H9 (cell line): ENCODE results near the gene ZSWIM3. TPM values are rescaled to one million over a fixed set of nuclear protein-coding genes. Genes with fewer than 3 reads are reported as not detected.

Experiments
- DNase-seq: peaks from one replicate; pipeline ENCODE4 v3.0.0-alpha.2; 2017
- H2AFZ ChIP-seq: one replicate; pipeline ENCODE4 v1.6.1; 2013; ENCODE audit warnings: mild to moderate bottlenecking, low read length, control low read depth, moderate library complexity
- H2AK5ac ChIP-seq: 2 replicates; pipeline ENCODE4 v1.6.1; 2013; ENCODE audit warnings: low read length, control low read depth, mixed read lengths; ENCODE audit not compliant: insufficient read length
- H2BK120ac ChIP-seq: one replicate; pipeline ENCODE4 v1.6.1; 2013; ENCODE audit warnings: low read depth, mild to moderate bottlenecking, low read length, control low read depth, inconsistent platforms; ENCODE audit not compliant: poor library complexity, severe bottlenecking
- H2BK12ac ChIP-seq: 2 replicates; pipeline ENCODE4 v1.6.1; 2013; ENCODE audit warnings: low read length, control low read depth, mixed read lengths, low read depth; ENCODE audit not compliant: insufficient read length
- H2BK15ac ChIP-seq: 2 replicates; pipeline ENCODE4 v1.6.1; 2013; ENCODE audit warnings: low read depth, low read length, control low read depth
- H2BK20ac ChIP-seq: one replicate; pipeline ENCODE4 v1.6.1; 2013; ENCODE audit warnings: low read depth, mild to moderate bottlenecking, low read length, control low read depth, inconsistent platforms; ENCODE audit not compliant: poor library complexity, severe bottlenecking
- H2BK5ac ChIP-seq: 2 replicates; pipeline ENCODE4 v1.6.1; 2013; ENCODE audit warnings: low read length, control low read depth, mixed read lengths; ENCODE audit not compliant: insufficient read length
- H3K14ac ChIP-seq: 2 replicates; pipeline ENCODE4 v1.6.1; 2013; ENCODE audit warnings: low read length, control low read depth; ENCODE audit not compliant: insufficient read depth
- H3K18ac ChIP-seq: 2 replicates; pipeline ENCODE4 v1.6.1; 2013; ENCODE audit warnings: low read depth, mild to moderate bottlenecking, mixed read lengths, low read length, control low read depth; ENCODE audit not compliant: insufficient read length
- H3K23ac ChIP-seq: 2 replicates; pipeline ENCODE4 v1.6.1; 2013; ENCODE audit warnings: low read length, control low read depth, mixed read lengths, low read depth; ENCODE audit not compliant: insufficient read length
- H3K23me2 ChIP-seq: 2 replicates; pipeline ENCODE4 v1.6.1; 2013; ENCODE audit warnings: low read depth, mild to moderate bottlenecking, mixed read lengths, low read length, control low read depth; ENCODE audit not compliant: insufficient read length, poor library complexity, severe bottlenecking
- H3K27ac ChIP-seq: 2 replicates; pipeline ENCODE4 v1.5.1; 2013; ENCODE audit warnings: low read length, control low read depth, mixed read lengths, low read depth; ENCODE audit not compliant: insufficient read length
- H3K27me3 ChIP-seq: 2 replicates; pipeline ENCODE4 v1.6.1; 2013; ENCODE audit warnings: low read length, control low read depth, inconsistent platforms; ENCODE audit not compliant: insufficient read depth
- H3K4ac ChIP-seq: 2 replicates; pipeline ENCODE4 v1.6.1; 2013; ENCODE audit warnings: low read depth, mild to moderate bottlenecking, control low read depth, inconsistent platforms, low read length, moderate library complexity
- H3K4me1 ChIP-seq: 2 replicates; pipeline ENCODE4 v1.6.1; 2013; ENCODE audit warnings: low read length, control low read depth, inconsistent platforms; ENCODE audit not compliant: insufficient read depth
- H3K4me2 ChIP-seq: 2 replicates; pipeline ENCODE4 v1.6.1; 2013; ENCODE audit warnings: low read length, control low read depth, mixed read lengths; ENCODE audit not compliant: insufficient read length, insufficient read depth
- H3K56ac ChIP-seq: 2 replicates; pipeline ENCODE4 v1.6.1; 2013; ENCODE audit warnings: low read depth, mild to moderate bottlenecking, mixed read lengths, low read length, control low read depth; ENCODE audit not compliant: insufficient read length
- H3K79me1 ChIP-seq: 2 replicates; pipeline ENCODE4 v1.6.1; 2013; ENCODE audit warnings: low read depth, mild to moderate bottlenecking, moderate library complexity, low read length, control low read depth, inconsistent platforms; ENCODE audit not compliant: insufficient read depth, poor library complexity, severe bottlenecking
- H3K79me2 ChIP-seq: 2 replicates; pipeline ENCODE4 v1.6.1; 2013; ENCODE audit warnings: low read length, control low read depth, inconsistent platforms; ENCODE audit not compliant: insufficient read depth
- H3K9ac ChIP-seq: 2 replicates; pipeline ENCODE4 v1.6.1; 2013; ENCODE audit warnings: low read length, control low read depth, mixed read lengths; ENCODE audit not compliant: insufficient read length; ENCODE audit errors: extremely low read depth
- H3K9me3 ChIP-seq: one replicate; pipeline ENCODE4 v1.6.1; 2013; ENCODE audit warnings: low read depth, low read length, inconsistent platforms; ENCODE audit not compliant: control insufficient read depth
- H3T11ph ChIP-seq: one replicate; pipeline ENCODE4 v1.6.1; 2013; ENCODE audit warnings: mild to moderate bottlenecking, low read length, control low read depth, inconsistent platforms
- H4K20me1 ChIP-seq: one replicate; pipeline ENCODE4 v1.6.1; 2013; ENCODE audit not compliant: control insufficient read depth, insufficient read length, insufficient read depth
- H4K5ac ChIP-seq: 2 replicates; pipeline ENCODE4 v1.6.1; 2013; ENCODE audit warnings: low read depth, mild to moderate bottlenecking, mixed read lengths, low read length, control low read depth; ENCODE audit not compliant: insufficient read length
- H4K8ac ChIP-seq: replicated peaks from 2 replicates; pipeline ENCODE4 v1.6.1; 2013; ENCODE audit warnings: low read length, control low read depth, mixed read lengths, low read depth; ENCODE audit not compliant: insufficient read length
- H4K91ac ChIP-seq: 2 replicates; pipeline ENCODE4 v1.6.1; 2013; ENCODE audit warnings: low read depth, mild to moderate bottlenecking, moderate library complexity, mixed read lengths, low read length, control low read depth; ENCODE audit not compliant: insufficient read length
- H3K27ac Mint-ChIP-seq, 3 experiments: 2 replicates in 2 of 3; 3 replicates in 1 of 3; pipeline ENCODE4 v1.8.0; 2020 to 2021; ENCODE audit warnings: mixed read lengths in 3 of 3, mild to moderate bottlenecking in 1 of 3, moderate library complexity in 1 of 3
- H3K27me3 Mint-ChIP-seq: 2 replicates; pipeline ENCODE4 v1.8.0; 2021; ENCODE audit warnings: low read depth, mild to moderate bottlenecking, moderate library complexity, mixed read lengths
- H3K36me3 Mint-ChIP-seq, 3 experiments: 2 replicates in 2 of 3; 3 replicates in 1 of 3; pipeline ENCODE4 v1.8.0; 2020 to 2021; ENCODE audit warnings: low read depth in 3 of 3, mixed read lengths in 3 of 3; ENCODE audit not compliant: insufficient read depth in 1 of 3
- H3K4me1 Mint-ChIP-seq, 2 experiments: 2 replicates each; pipeline ENCODE4 v1.8.0; 2020; ENCODE audit warnings: mixed read lengths in 2 of 2
- H3K4me3 Mint-ChIP-seq, 2 experiments: 2 replicates in 1 of 2; 3 replicates in 1 of 2; pipeline ENCODE4 v1.8.0; 2020 to 2021; ENCODE audit warnings: mild to moderate bottlenecking in 2 of 2, mixed read lengths in 2 of 2, moderate library complexity in 1 of 2
- H3K9me3 Mint-ChIP-seq, 2 experiments: 2 replicates in 1 of 2; 3 replicates in 1 of 2; pipeline ENCODE4 v1.8.0; 2020; ENCODE audit warnings: mild to moderate bottlenecking in 2 of 2, mixed read lengths in 2 of 2, moderate library complexity in 1 of 2
- WGBS: extraction: QIAGEN DNeasy Blood & Tissue Kit; methylation state at CpG from one replicate; pipeline ENCODE4 v1.1.7; 2013; ENCODE audit warnings: missing lambda C conversion rate, low lambda C conversion rate, mixed read lengths; ENCODE audit not compliant: insufficient read length; ENCODE audit errors: extremely low coverage; 5-methylcytosine and 5-hydroxymethylcytosine counted together
- total RNA-seq: library from RNA; stranded (reverse); gene quantifications from 2 replicates; pipeline ENCODE4 v1.2.1, GENCODE V29; 2021
- TF ChIP-seq, protein P1 (sequence below): fragments of 200-600 bp; sonication (generic); conservative IDR thresholded peaks from 3 replicates; pipeline ENCODE4 v1.8.0; 2021; ENCODE audit warnings: antibody characterized with exemption, mild to moderate bottlenecking

ZSWIM3 gene
- total RNA-seq, 1 experiment from 2014 or later = 8.0 TPM

DNA sequence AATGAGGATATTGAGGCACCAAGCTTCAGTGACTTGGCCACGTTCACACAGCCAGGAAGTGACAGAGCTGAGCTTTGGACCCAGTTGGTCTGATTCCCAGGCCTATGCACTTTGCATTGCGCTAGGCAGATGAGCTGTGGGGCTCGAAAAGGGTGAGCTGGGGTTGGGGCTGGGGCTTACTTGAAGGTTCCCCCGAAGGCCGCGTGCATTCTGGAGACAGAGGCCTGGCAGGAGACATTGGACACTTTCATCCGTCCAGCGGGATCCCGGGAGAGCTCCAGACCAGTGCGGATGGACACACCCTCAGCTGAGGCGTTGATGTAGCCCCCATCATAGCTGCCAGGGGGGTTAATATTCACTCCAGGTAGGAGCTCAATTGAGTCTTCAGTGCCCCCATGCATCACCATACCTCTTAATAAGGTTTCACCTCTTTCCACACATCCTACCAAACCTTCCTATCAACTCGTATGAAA, 52.0 kb downstream of the ZSWIM3 start:
- no peaks in the 10 kb centered on the region for H3K79me1 ChIP-seq
- H2BK15ac ChIP-seq = no peak overlapping the region
- TF ChIP-seq, protein P1, sequence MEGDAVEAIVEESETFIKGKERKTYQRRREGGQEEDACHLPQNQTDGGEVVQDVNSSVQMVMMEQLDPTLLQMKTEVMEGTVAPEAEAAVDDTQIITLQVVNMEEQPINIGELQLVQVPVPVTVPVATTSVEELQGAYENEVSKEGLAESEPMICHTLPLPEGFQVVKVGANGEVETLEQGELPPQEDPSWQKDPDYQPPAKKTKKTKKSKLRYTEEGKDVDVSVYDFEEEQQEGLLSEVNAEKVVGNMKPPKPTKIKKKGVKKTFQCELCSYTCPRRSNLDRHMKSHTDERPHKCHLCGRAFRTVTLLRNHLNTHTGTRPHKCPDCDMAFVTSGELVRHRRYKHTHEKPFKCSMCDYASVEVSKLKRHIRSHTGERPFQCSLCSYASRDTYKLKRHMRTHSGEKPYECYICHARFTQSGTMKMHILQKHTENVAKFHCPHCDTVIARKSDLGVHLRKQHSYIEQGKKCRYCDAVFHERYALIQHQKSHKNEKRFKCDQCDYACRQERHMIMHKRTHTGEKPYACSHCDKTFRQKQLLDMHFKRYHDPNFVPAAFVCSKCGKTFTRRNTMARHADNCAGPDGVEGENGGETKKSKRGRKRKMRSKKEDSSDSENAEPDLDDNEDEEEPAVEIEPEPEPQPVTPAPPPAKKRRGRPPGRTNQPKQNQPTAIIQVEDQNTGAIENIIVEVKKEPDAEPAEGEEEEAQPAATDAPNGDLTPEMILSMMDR = no peak
- Mint-ChIP-seq H3K36me3 (peaks cover 40 to 44% (median 42%) of the 10 kb centered on the region in 3 experiments; a peak in 6 of 7 replicates), H3K4me1 (peaks cover 13 to 22% of the 10 kb centered on the region in 2 experiments), H3K4me3 (peak overlapping the region in 1 of 2 experiments; percentile 92; a peak in 1 of 5 replicates), H3K27me3 (no peaks in the 10 kb centered on the region), H3K27ac (no peak overlapping the region), H3K9me3 (no peaks in the 10 kb centered on the region)
- no peak overlapping the region for H2BK120ac ChIP-seq
- DNase-seq = no peak
- no peak overlapping the region for H3K23ac ChIP-seq
- H3K27me3 ChIP-seq = no peaks in the 10 kb centered on the region
- H2BK20ac ChIP-seq = no peak overlapping the region
- no peak overlapping the region for H3K18ac ChIP-seq
- no peak overlapping the region for H3K4ac ChIP-seq
- H2AK5ac ChIP-seq = no peak overlapping the region
- no peak overlapping the region for H3T11ph ChIP-seq
- H3K27ac ChIP-seq = no peak overlapping the region
- H3K4me1 ChIP-seq = no peaks in the 10 kb centered on the region
- no peaks in the 10 kb centered on the region for H4K20me1 ChIP-seq
- H4K91ac ChIP-seq = no peak overlapping the region
- no peaks in the 10 kb centered on the region for H3K79me2 ChIP-seq
- H2AFZ ChIP-seq = no peak overlapping the region
- no peaks in the 10 kb centered on the region for H3K9me3 ChIP-seq
- H4K8ac ChIP-seq = no peak overlapping the region
- no peak overlapping the region for H3K14ac ChIP-seq
- no peak overlapping the region for H3K9ac ChIP-seq
- no peak overlapping the region for H3K56ac ChIP-seq
- no CpG with 5 or more reads among the region's 12 CpGs for WGBS
- H3K4me2 ChIP-seq = no peak overlapping the region
- no peak overlapping the region for H2BK12ac ChIP-seq
- H2BK5ac ChIP-seq = no peak overlapping the region
- peaks cover 16% of the 10 kb centered on the region for H3K23me2 ChIP-seq
- H4K5ac ChIP-seq = no peak overlapping the region
